ENCODE results near the gene SCFD2. TPM values are rescaled to one million over a fixed set of nuclear protein-coding genes. Genes with fewer than 3 reads are reported as not detected.

The SCFD2 gene
- total and polyA plus RNA-seq, 2 of the 8 experiments (the other 6 are each of a cell fraction or from before 2014, with no cell fraction given) = 6.2 to 10.2 TPM

DNA sequence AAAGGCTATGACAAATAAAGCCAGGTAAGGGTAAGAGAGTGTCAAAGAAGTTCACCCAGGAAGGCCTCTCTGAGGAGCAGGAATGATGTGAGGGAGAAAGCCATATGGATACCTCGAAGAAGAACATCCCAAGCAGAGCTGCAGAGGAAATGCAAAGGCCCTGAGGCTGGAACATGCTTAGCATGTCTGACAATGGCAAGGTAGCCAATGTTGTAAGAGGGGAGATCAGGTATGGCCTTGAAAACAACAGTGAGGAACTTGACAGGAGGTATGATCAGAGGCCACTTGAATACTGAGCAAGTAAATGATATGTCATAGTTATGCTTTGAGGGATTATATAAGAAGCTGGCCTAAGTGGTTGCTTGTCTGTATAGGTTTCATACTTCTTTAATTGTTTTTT lies 3.8 kb downstream of the SCFD2 start:
- Histone ChIP-seq H3K56ac (replicated peaks; ENCODE audit: insufficient read length, low read depth, low read length) (no peak overlapping the region), H4K5ac (ENCODE audit: insufficient read length, low read depth, low read length) (no peak overlapping the region), H4K8ac (ENCODE audit: extremely low read depth, insufficient read depth, low read length) (no peak overlapping the region), H3K27ac (ENCODE audit: low read depth, low read length) (no peak overlapping the region), H2BK5ac (ENCODE audit: low read depth, low read length) (no peak overlapping the region), H3K36me3 (ENCODE audit: control insufficient read depth in 2 of 4, insufficient read depth in 4 of 4, low read length in 3 of 4) (no peaks in the 10 kb centered on the region), H3K27me3 (replicated peaks in 1 of 4; ENCODE audit: control insufficient read depth in 3 of 4, extremely low read depth in 1 of 4, insufficient read depth in 3 of 4, low read length in 3 of 4) (peaks cover 0 to 2% (median 0%) of the 10 kb centered on the region in 4 experiments; a peak in 1 of 7 replicates), H3K14ac (ENCODE audit: insufficient read length) (no peak overlapping the region), H3K4me1 (replicated peaks in 1 of 4; ENCODE audit: control insufficient read depth in 3 of 4, insufficient read depth in 4 of 4, low read length in 3 of 4) (0 out of 7 replicates have a peak, but pooled peaks cover 0 to 2% (median 0%) of the 10 kb centered on the region in 4 experiments), H2AK5ac (ENCODE audit: low read depth, low read length) (no peak overlapping the region), H3K79me2 (ENCODE audit: control insufficient read depth in 1 of 2, insufficient read depth in 2 of 2, low read length in 2 of 2) (no peaks in the 10 kb centered on the region), H2BK12ac (ENCODE audit: low read depth, low read length) (no peak overlapping the region), H4K20me1 (replicated peaks in 1 of 2; ENCODE audit: control insufficient read depth in 1 of 2, insufficient read depth in 2 of 2, low read length in 2 of 2) (no peaks in the 10 kb centered on the region), H3K4ac (replicated peaks; ENCODE audit: insufficient read length, low read depth, low read length) (no peak overlapping the region), H3K23ac (ENCODE audit: insufficient read length) (no peak overlapping the region), H4K91ac (replicated peaks; ENCODE audit: insufficient read length, low read length) (no peak overlapping the region), H2BK120ac (replicated peaks; ENCODE audit: low read depth, low read length) (no peak overlapping the region), H2BK20ac (ENCODE audit: low read length) (no peak overlapping the region), H3K18ac (ENCODE audit: extremely low read depth, low read length) (no peak overlapping the region), H3K79me1 (ENCODE audit: low read depth, low read length) (no peaks in the 10 kb centered on the region), H3K9me3 (ENCODE audit: insufficient read depth in 2 of 2, low read depth in 1 of 2, low read length in 1 of 2) (no peaks in the 10 kb centered on the region), H3K9ac (replicated peaks in 1 of 4; ENCODE audit: extremely low read depth in 1 of 4, low read depth in 3 of 4, low read length in 3 of 4) (no peak overlapping the region), H3K4me3 (ENCODE audit: extremely low read depth in 1 of 4, insufficient read depth in 2 of 4, low read depth in 3 of 4, low read length in 4 of 4) (no peak overlapping the region), H3K23me2 (ENCODE audit: low read depth, low read length) (peaks cover 13% of the 10 kb centered on the region; the same call in 1 of the 2 replicates), H2BK15ac (ENCODE audit: low read length) (no peak overlapping the region), H2AFZ (ENCODE audit: low read length) (no peak overlapping the region), H3K4me2 (ENCODE audit: insufficient read depth in 1 of 2, low read depth in 2 of 2, low read length in 2 of 2) (no peak overlapping the region)
- DNase-seq (ENCODE audit: low read depth in 1 of 2, low spot score in 2 of 2) (no peak), FAIRE-seq (no peak)
- TF ChIP-seq BRCA1 (IDR thresholded peaks at IDR 0.05; ENCODE audit: low read depth, low read length) (no peak), ZNF274 (IDR thresholded peaks at IDR 0.05; ENCODE audit: borderline replicate concordance, extremely low read depth, low read length) (no peak), SAP30 (IDR thresholded peaks at IDR 0.05; ENCODE audit: insufficient read depth, insufficient replicate concordance, low read length) (no peak), HDAC6 (IDR thresholded peaks at IDR 0.05; ENCODE audit: low read depth, low read length) (no peak), FOSL1 (IDR thresholded peaks at IDR 0.05; ENCODE audit: insufficient read depth, low read depth, low read length) (no peak), SRF (IDR thresholded peaks at IDR 0.05; ENCODE audit: low read depth, low read length) (no peak), GTF2F1 (IDR thresholded peaks at IDR 0.05; ENCODE audit: borderline replicate concordance, low read depth, low read length) (no peak), POLR2A (IDR thresholded peaks at IDR 0.05; ENCODE audit: control extremely low read depth in 1 of 2, low read depth in 2 of 2, low read length in 2 of 2) (no peak), YY1 (IDR thresholded peaks at IDR 0.05; ENCODE audit: low read depth, low read length) (no peak)
- TF ChIP-seq, protein P1, sequence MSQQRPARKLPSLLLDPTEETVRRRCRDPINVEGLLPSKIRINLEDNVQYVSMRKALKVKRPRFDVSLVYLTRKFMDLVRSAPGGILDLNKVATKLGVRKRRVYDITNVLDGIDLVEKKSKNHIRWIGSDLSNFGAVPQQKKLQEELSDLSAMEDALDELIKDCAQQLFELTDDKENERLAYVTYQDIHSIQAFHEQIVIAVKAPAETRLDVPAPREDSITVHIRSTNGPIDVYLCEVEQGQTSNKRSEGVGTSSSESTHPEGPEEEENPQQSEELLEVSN (IDR thresholded peaks at IDR 0.05) = no peak
- TF ChIP-seq, protein P2, sequence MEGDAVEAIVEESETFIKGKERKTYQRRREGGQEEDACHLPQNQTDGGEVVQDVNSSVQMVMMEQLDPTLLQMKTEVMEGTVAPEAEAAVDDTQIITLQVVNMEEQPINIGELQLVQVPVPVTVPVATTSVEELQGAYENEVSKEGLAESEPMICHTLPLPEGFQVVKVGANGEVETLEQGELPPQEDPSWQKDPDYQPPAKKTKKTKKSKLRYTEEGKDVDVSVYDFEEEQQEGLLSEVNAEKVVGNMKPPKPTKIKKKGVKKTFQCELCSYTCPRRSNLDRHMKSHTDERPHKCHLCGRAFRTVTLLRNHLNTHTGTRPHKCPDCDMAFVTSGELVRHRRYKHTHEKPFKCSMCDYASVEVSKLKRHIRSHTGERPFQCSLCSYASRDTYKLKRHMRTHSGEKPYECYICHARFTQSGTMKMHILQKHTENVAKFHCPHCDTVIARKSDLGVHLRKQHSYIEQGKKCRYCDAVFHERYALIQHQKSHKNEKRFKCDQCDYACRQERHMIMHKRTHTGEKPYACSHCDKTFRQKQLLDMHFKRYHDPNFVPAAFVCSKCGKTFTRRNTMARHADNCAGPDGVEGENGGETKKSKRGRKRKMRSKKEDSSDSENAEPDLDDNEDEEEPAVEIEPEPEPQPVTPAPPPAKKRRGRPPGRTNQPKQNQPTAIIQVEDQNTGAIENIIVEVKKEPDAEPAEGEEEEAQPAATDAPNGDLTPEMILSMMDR (IDR thresholded peaks at IDR 0.05; ENCODE audit: control extremely low read depth in 1 of 3, insufficient read depth in 1 of 3, low read depth in 1 of 3, low read length in 3 of 3) = no peak
- CTCF ChIA-PET (ENCODE audit: partially characterized antibody) = no interaction called here
- 83% methylated on average over 1 of the region's 1 CpG; no CpG with 5 or more reads in 1 of the 2 experiments for WGBS, 2 experiments (ENCODE audit: extremely low coverage in 1 of 2, insufficient coverage in 1 of 2, insufficient read length in 1 of 2, insufficient replicate concordance in 2 of 2, low coverage in 1 of 2, low lambda C conversion rate in 2 of 2, missing lambda C conversion rate in 1 of 2)
- POLR2A ChIA-PET (ENCODE audit: partially characterized antibody) = no interaction called here

Measured in H1 (cell line).